BLaER1 treated with 17β-estradiol and CSF1 and Interleukin-3, amounts not matched to agents 10 nM and 100 nM (cell line): ENCODE results near the gene OTOG.

Source experiments
- H3K27ac ChIP-seq, 11 experiments: shearing (Covaris generic); formaldehyde crosslinking; 2 replicates each; pipeline ENCODE4 v1.8.1; 2022
- H3K27me3 ChIP-seq, 11 experiments: shearing (Covaris generic); formaldehyde crosslinking; 2 replicates each; pipeline ENCODE4 v1.8.1; 2022
- H3K36me3 ChIP-seq, 11 experiments: shearing (Covaris generic); formaldehyde crosslinking; 2 replicates each; pipeline ENCODE4 v1.8.1; 2022
- H3K4me1 ChIP-seq, 10 experiments: shearing (Covaris generic); formaldehyde crosslinking; 2 replicates each; pipeline ENCODE4 v1.8.1; 2022
- H3K4me2 ChIP-seq, 11 experiments: shearing (Covaris generic); formaldehyde crosslinking; 2 replicates each; pipeline ENCODE4 v1.8.1; 2022
- H3K4me3 ChIP-seq, 10 experiments: shearing (Covaris generic); formaldehyde crosslinking; 2 replicates each; pipeline ENCODE4 v1.8.1; 2022
- H3K9ac ChIP-seq, 11 experiments: shearing (Covaris generic); formaldehyde crosslinking; 2 replicates each; pipeline ENCODE4 v1.8.1; 2022
- H3K9me3 ChIP-seq, 11 experiments: shearing (Covaris generic); formaldehyde crosslinking; replicated peaks in 1 of 11; 2 replicates each; pipeline ENCODE4 v1.8.1; 2022
- H4K20me1 ChIP-seq, 11 experiments: shearing (Covaris generic); formaldehyde crosslinking; 2 replicates each; pipeline ENCODE4 v1.8.1; 2022
- Cebpa-rat ChIP-seq, 11 experiments: shearing (Covaris generic); IDR thresholded peaks; 2 replicates each; pipeline ENCODE4 v1.8.1; 2022

The OTOG gene

GRCh38 chr11:17543041-17543440 lies 4.0 kb upstream of the OTOG start:
- Histone ChIP-seq H3K4me2 (no peak overlapping the region), H4K20me1 (no peaks in the 10 kb centered on the region; a peak in 1 of 22 replicates), H3K4me1 (peaks cover 0 to 5% (median 0%) of the 10 kb centered on the region in 10 experiments; a peak in 3 of 20 replicates), H3K36me3 (no peaks in the 10 kb centered on the region), H3K27me3 (no peaks in the 10 kb centered on the region), H3K4me3 (no peak overlapping the region), H3K9ac (no peak overlapping the region), H3K9me3 (0 out of 22 replicates have a peak, but pooled peaks cover 0 to 5% (median 0%) of the 10 kb centered on the region in 11 experiments), H3K27ac (no peak overlapping the region)
- TF ChIP-seq Cebpa-rat (IDR thresholded peaks at IDR 0.05), result no peak

GRCh38 chr11:17543574-17544180 lies 3.4 kb upstream of the OTOG start:
- Histone ChIP-seq H3K27me3 (no peaks in the 10 kb centered on the region), H3K4me3 (no peak overlapping the region), H3K36me3 (no peaks in the 10 kb centered on the region), H3K4me2 (no peak overlapping the region), H3K4me1 (peaks cover 0 to 3% (median 0%) of the 10 kb centered on the region in 10 experiments; a peak in 3 of 20 replicates), H3K9me3 (0 out of 22 replicates have a peak, but pooled peaks cover 0 to 5% (median 0%) of the 10 kb centered on the region in 11 experiments), H3K27ac (no peak overlapping the region), H4K20me1 (no peaks in the 10 kb centered on the region; a peak in 1 of 22 replicates), H3K9ac (no peak overlapping the region)
- TF ChIP-seq Cebpa-rat (IDR thresholded peaks at IDR 0.05), result no peak

DNA sequence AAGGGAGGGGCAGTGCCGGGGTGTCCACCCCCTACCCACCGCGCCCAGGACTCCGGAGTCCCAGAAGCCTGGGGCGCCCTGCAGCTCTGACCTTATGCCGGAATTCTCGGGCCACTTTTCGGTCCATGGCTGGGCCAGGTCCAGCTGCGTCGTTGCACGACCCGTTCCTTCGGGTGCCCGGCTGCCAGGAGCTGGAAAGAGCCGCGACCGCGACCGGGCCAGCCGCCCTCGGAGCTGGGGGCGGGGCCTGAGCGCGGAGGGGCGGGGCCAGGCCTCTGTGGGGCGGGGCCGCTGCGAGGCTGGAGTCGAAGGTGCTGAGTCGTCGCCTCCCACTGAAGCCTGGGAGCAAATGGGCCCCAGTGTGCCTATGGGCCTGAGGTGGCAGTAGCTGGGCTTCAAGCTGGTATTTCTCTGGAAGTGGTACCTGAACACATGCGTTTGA lies 2.9 kb upstream of the OTOG start, which contains the start of gene USH1C:
Gene USH1C (minus strand): TSS at position 236 of the 442 bp plus-strand sequence. CDS start 109 bp downstream, at position 127.
- Histone ChIP-seq H3K4me2 (no peak within 1 kb of the TSS), H4K20me1 (no peaks in the 10 kb centered on the region), H3K36me3 (no peaks in the 10 kb centered on the region), H3K27me3 (no peaks in the 10 kb centered on the region), H3K4me3 (no peak within 1 kb of the TSS), H3K9ac (no peak within 1 kb of the TSS), H3K9me3 (0 out of 22 replicates have a peak, but pooled peaks cover 0 to 5% (median 0%) of the 10 kb centered on the region in 11 experiments), H3K4me1 (no peaks in the 10 kb centered on the region), H3K27ac (no peak within 1 kb of the TSS)
- TF ChIP-seq Cebpa-rat (IDR thresholded peaks at IDR 0.05), result no peak

DNA sequence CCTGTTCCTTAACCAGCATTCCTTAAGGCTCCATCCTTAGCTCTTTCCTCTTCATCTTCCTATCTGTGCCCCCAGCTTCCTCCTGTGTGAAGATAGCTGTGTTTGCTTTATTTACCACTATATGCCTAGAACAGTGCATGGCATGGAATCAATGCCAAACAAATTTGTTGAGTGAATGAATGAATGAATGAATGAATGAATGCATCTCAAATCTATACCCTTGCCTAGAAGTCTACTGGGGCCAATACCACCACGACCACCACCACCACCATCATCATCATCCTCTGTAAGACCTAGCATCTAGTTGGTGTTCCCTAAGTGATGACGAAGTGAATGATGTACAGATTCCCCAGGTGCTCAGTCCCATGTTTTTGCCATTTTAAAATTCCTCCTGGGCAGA lies 819 bp upstream of the OTOG start:
- Histone ChIP-seq H3K36me3 (no peaks in the 10 kb centered on the region), H3K4me2 (no peak overlapping the region), H4K20me1 (no peaks in the 10 kb centered on the region), H3K27ac (no peak overlapping the region), H3K9me3 (0 out of 22 replicates have a peak, but pooled peaks cover 0 to 5% (median 0%) of the 10 kb centered on the region in 11 experiments), H3K27me3 (no peaks in the 10 kb centered on the region), H3K4me3 (no peak overlapping the region), H3K4me1 (peaks cover 0 to 18% (median 9%) of the 10 kb centered on the region in 10 experiments; a peak in 16 of 20 replicates), H3K9ac (no peak overlapping the region)
- no peak for TF ChIP-seq Cebpa-rat (IDR thresholded peaks at IDR 0.05)

GRCh38 chr11:17547932-17548331 lies 873 bp downstream of the OTOG start:
- Histone ChIP-seq H3K27me3 (no peaks in the 10 kb centered on the region), H3K4me3 (no peak overlapping the region), H3K4me2 (no peak overlapping the region), H3K9me3 (0 out of 22 replicates have a peak, but pooled peaks cover 0 to 5% (median 0%) of the 10 kb centered on the region in 11 experiments), H3K4me1 (peaks cover 0 to 20% (median 12%) of the 10 kb centered on the region in 10 experiments; a peak in 16 of 20 replicates), H4K20me1 (no peaks in the 10 kb centered on the region), H3K36me3 (no peaks in the 10 kb centered on the region), H3K27ac (no peak overlapping the region), H3K9ac (no peak overlapping the region)
- no peak for TF ChIP-seq Cebpa-rat (IDR thresholded peaks at IDR 0.05)

- 0 out of 22 replicates have a peak, but pooled peaks cover 0 to 5% (median 0%) of the 10 kb centered on the region in 11 experiments for H3K9me3 ChIP-seq
- H3K4me3 ChIP-seq, result no peak overlapping the region
- no peaks in the 10 kb centered on the region for H4K20me1 ChIP-seq
- no peak for TF ChIP-seq Cebpa-rat (IDR thresholded peaks at IDR 0.05)
- H3K4me2 ChIP-seq, result no peak overlapping the region
- no peaks in the 10 kb centered on the region for H3K36me3 ChIP-seq
- peaks cover 0 to 20% (median 12%) of the 10 kb centered on the region in 10 experiments; a peak in 16 of 20 replicates for H3K4me1 ChIP-seq
- H3K27ac ChIP-seq, result no peak overlapping the region
- no peak overlapping the region for H3K9ac ChIP-seq
- no peaks in the 10 kb centered on the region for H3K27me3 ChIP-seq
Measured at GRCh38 chr11:17548444-17548843, 1.4 kb downstream of the OTOG start.

GRCh38 chr11:17550450-17551346 lies 3.6 kb downstream of the OTOG start:
- H3K27me3 ChIP-seq, result no peaks in the 10 kb centered on the region
- no peaks in the 10 kb centered on the region for H4K20me1 ChIP-seq
- H3K4me3 ChIP-seq, result no peak overlapping the region
- no peaks in the 10 kb centered on the region for H3K9me3 ChIP-seq
- peaks cover 0 to 20% (median 12%) of the 10 kb centered on the region in 10 experiments; a peak in 16 of 20 replicates for H3K4me1 ChIP-seq
- H3K4me2 ChIP-seq, result peak overlapping the region; percentile 13 to 69 (median 54); a peak in 21 of 22 replicates
- no peak for TF ChIP-seq Cebpa-rat (IDR thresholded peaks at IDR 0.05)
- no peak overlapping the region for H3K27ac ChIP-seq
- H3K9ac ChIP-seq, result no peak overlapping the region
- no peaks in the 10 kb centered on the region for H3K36me3 ChIP-seq

DNA sequence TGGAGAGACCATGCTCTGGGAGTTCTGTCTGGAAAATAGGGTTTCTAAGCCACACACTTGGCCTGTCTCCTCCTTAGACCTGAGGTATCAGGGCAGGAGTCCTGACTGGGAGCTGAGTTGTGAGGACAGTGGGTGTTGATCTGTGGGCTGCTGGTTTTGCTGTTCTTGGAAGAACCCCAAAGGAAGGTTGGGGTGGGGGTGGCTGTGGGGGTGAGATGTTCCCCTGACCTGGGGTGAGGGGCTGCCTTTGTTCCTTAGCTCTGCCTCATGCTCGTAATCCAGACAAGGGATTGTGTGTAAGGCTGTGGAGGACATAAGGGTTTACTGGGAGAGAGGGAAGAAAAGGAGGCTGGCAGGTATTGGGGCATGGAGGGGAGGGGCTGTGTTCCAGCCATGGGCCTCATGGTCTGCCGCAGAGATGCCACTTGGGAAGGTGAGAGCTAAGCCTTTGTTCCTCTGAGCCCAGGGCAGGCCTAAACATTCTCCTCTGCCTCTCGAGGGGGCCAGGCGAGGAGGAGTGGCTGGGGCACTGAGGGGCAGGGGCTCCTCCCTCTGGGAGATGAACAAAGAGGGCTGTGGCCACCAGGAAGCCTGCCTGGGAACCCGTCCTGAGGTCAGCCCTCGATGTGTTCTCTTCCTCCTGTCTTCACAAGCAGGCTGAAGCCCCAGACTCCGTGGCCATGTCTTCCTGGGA lies 4.4 kb downstream of the OTOG start:
- Histone ChIP-seq H3K27me3 (no peaks in the 10 kb centered on the region), H3K36me3 (no peaks in the 10 kb centered on the region), H3K9me3 (no peaks in the 10 kb centered on the region), H3K4me3 (no peak overlapping the region), H3K4me2 (peak overlapping the region in 3 of 11 experiments; percentile 54 to 69 (median 57); a peak in 4 of 22 replicates), H3K9ac (no peak overlapping the region), H3K27ac (no peak overlapping the region), H3K4me1 (peaks cover 0 to 20% (median 12%) of the 10 kb centered on the region in 10 experiments; a peak in 16 of 20 replicates), H4K20me1 (no peaks in the 10 kb centered on the region)
- no peak for TF ChIP-seq Cebpa-rat (IDR thresholded peaks at IDR 0.05)
